Choroid plexus epithelial cell (primary cell): ENCODE measurements around the gene SCAPER.

Experiments
- DNase-seq: peaks from one replicate; pipeline ENCODE4 v3.0.0-alpha.2; 2010; ENCODE audit warnings: low read depth
- H3K4me3 ChIP-seq: 2 replicates; pipeline ENCODE4 v1.5.1; 2011; ENCODE audit warnings: low read depth, mild to moderate bottlenecking, control low read depth, low read length, moderate library complexity
- CTCF ChIP-seq: conservative IDR thresholded peaks from 2 replicates; pipeline ENCODE4 v1.5.1; 2011; ENCODE audit warnings: low read depth, mild to moderate bottlenecking, control low read depth, inconsistent platforms, low read length, moderate library complexity

Gene SCAPER, protein sequence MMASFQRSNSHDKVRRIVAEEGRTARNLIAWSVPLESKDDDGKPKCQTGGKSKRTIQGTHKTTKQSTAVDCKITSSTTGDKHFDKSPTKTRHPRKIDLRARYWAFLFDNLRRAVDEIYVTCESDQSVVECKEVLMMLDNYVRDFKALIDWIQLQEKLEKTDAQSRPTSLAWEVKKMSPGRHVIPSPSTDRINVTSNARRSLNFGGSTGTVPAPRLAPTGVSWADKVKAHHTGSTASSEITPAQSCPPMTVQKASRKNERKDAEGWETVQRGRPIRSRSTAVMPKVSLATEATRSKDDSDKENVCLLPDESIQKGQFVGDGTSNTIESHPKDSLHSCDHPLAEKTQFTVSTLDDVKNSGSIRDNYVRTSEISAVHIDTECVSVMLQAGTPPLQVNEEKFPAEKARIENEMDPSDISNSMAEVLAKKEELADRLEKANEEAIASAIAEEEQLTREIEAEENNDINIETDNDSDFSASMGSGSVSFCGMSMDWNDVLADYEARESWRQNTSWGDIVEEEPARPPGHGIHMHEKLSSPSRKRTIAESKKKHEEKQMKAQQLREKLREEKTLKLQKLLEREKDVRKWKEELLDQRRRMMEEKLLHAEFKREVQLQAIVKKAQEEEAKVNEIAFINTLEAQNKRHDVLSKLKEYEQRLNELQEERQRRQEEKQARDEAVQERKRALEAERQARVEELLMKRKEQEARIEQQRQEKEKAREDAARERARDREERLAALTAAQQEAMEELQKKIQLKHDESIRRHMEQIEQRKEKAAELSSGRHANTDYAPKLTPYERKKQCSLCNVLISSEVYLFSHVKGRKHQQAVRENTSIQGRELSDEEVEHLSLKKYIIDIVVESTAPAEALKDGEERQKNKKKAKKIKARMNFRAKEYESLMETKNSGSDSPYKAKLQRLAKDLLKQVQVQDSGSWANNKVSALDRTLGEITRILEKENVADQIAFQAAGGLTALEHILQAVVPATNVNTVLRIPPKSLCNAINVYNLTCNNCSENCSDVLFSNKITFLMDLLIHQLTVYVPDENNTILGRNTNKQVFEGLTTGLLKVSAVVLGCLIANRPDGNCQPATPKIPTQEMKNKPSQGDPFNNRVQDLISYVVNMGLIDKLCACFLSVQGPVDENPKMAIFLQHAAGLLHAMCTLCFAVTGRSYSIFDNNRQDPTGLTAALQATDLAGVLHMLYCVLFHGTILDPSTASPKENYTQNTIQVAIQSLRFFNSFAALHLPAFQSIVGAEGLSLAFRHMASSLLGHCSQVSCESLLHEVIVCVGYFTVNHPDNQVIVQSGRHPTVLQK (N-terminal part only)

GRCh38 chr15:76905013-76905839 is at the start of gene SCAPER:
TSS of gene SCAPER (minus strand) at chr15:76905340. CDS start at chr15:76883817, 21,523 bp downstream.
- no peak for TF ChIP-seq CTCF
- H3K4me3 ChIP-seq, result peak within 1 kb of the TSS; percentile 94
- peak; percentile 87 for DNase-seq

GRCh38 chr15:76954744-76955143 is 49.6 kb upstream of the SCAPER start:
- H3K4me3 ChIP-seq, result no peak overlapping the region
- no peak for TF ChIP-seq CTCF
- DNase-seq, result no peak

- no peak overlapping the region for H3K4me3 ChIP-seq
- TF ChIP-seq CTCF, result no peak
- DNase-seq, result no peak
Measured at GRCh38 chr15:76953913-76954312, 48.8 kb upstream of the SCAPER start.

GRCh38 chr15:76951220-76951619 is 46.1 kb upstream of the SCAPER start:
- no peak for DNase-seq
- no peak overlapping the region for H3K4me3 ChIP-seq
- TF ChIP-seq CTCF, result no peak

GRCh38 chr15:76947454-76947853 is 42.3 kb upstream of the SCAPER start:
- no peak overlapping the region for H3K4me3 ChIP-seq
- no peak for TF ChIP-seq CTCF
- DNase-seq, result no peak
